ENCODE data around the gene GFOD1. TPM values are rescaled to one million over a fixed set of nuclear protein-coding genes. Genes with fewer than 3 reads are reported as not detected.
A peak's percentile ranks its signal among the peaks of the same experiment; 100 is the strongest.

GFOD1 gene
- total RNA-seq, 1 experiment from 2014 or later = 29.5 TPM

GRCh38 chr6:13526727-13527670 is 39.6 kb upstream of the GFOD1 start:
- peaks cover 11% of the 10 kb centered on the region for H3K4me1 ChIP-seq (ENCODE audit: low read length)
- peak overlapping the region; percentile 35 for H3K9ac ChIP-seq (ENCODE audit: low read length)
- H3K9me3 ChIP-seq (ENCODE audit: low read length) = no peaks in the 10 kb centered on the region
- H3K4me2 ChIP-seq (ENCODE audit: low read depth, low read length, poor library complexity, severe bottlenecking) = peak overlapping the region; percentile 54
- H3K27ac ChIP-seq (ENCODE audit: low read length) = no peak overlapping the region
- H3K36me3 ChIP-seq (ENCODE audit: insufficient read depth, low read length) = no peaks in the 10 kb centered on the region
- no peaks in the 10 kb centered on the region for H3K79me2 ChIP-seq (ENCODE audit: low read length)
- DNase-seq = peak; percentile 68
- H2AFZ ChIP-seq (ENCODE audit: low read length) = peak overlapping the region; percentile 51; the same call in 1 of the 2 replicates
- H3K27me3 ChIP-seq (ENCODE audit: low read length) = no peaks in the 10 kb centered on the region
- no peak overlapping the region for H3K4me3 ChIP-seq (ENCODE audit: low read length)
- H3K9me2 ChIP-seq (replicated peaks; ENCODE audit: insufficient read depth, low read length) = no peaks in the 10 kb centered on the region
- no peaks in the 10 kb centered on the region for H4K20me1 ChIP-seq (ENCODE audit: insufficient read depth, low read depth, low read length)

GRCh38 chr6:13526357-13526726 is 38.9 kb upstream of the GFOD1 start:
- H3K9me3 ChIP-seq (ENCODE audit: low read length) = no peaks in the 10 kb centered on the region
- 0 out of 2 replicates have a peak overlapping the region, but pooled peaks have one; percentile 35 for H3K9ac ChIP-seq (ENCODE audit: low read length)
- H3K36me3 ChIP-seq (ENCODE audit: insufficient read depth, low read length) = no peaks in the 10 kb centered on the region
- H3K4me2 ChIP-seq (ENCODE audit: low read depth, low read length, poor library complexity, severe bottlenecking) = peak overlapping the region; percentile 54
- no peak for DNase-seq
- no peaks in the 10 kb centered on the region for H3K27me3 ChIP-seq (ENCODE audit: low read length)
- no peaks in the 10 kb centered on the region for H4K20me1 ChIP-seq (ENCODE audit: insufficient read depth, low read depth, low read length)
- H3K79me2 ChIP-seq (ENCODE audit: low read length) = no peaks in the 10 kb centered on the region
- no peak overlapping the region for H3K4me3 ChIP-seq (ENCODE audit: low read length)
- no peak overlapping the region for H3K27ac ChIP-seq (ENCODE audit: low read length)
- H2AFZ ChIP-seq (ENCODE audit: low read length) = peak overlapping the region; percentile 51; the same call in 1 of the 2 replicates
- no peaks in the 10 kb centered on the region for H3K9me2 ChIP-seq (replicated peaks; ENCODE audit: insufficient read depth, low read length)
- H3K4me1 ChIP-seq (ENCODE audit: low read length) = peaks cover 11% of the 10 kb centered on the region

DNA sequence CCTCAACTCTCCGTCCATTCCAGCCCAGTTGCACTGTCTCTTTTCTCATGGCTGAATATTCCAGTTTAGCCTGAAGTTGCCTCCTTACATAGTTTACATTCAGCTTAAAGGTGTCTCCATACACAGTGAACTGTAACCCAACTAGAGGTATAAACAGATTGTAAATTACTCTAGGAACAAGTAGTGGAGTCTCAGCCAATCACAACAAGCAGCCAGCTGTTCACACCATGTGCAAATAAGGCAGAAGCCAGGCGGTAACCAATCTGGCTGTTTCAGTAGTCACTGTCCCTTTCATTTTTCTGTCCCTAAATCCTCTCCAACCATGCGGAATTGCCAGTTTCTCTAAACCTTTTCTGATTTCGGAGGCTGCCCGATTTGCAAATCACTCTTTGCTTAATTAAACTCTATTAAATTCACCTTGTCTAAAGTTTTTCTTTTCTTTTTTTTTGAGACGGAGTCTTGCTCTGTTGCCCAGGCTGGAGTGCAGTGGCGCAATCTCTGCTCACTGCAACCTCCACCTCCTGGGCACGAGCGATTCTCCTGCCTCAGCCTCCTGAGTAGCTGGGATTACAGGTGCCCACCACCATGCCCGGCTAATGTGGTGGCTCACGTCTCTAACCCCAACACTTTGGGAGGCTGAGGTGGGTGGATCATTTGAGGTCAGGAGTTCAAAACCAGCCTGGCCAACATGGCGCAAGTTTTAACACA is 37.6 kb upstream of the GFOD1 start:
- H3K4me3 ChIP-seq (ENCODE audit: low read length) = no peak overlapping the region
- H3K9ac ChIP-seq (ENCODE audit: low read length) = no peak overlapping the region
- H4K20me1 ChIP-seq (ENCODE audit: insufficient read depth, low read depth, low read length) = no peaks in the 10 kb centered on the region
- H3K4me2 ChIP-seq (ENCODE audit: low read depth, low read length, poor library complexity, severe bottlenecking) = no peak overlapping the region
- H3K4me1 ChIP-seq (ENCODE audit: low read length) = peaks cover 11% of the 10 kb centered on the region
- H3K79me2 ChIP-seq (ENCODE audit: low read length) = no peaks in the 10 kb centered on the region
- H3K9me2 ChIP-seq (replicated peaks; ENCODE audit: insufficient read depth, low read length) = no peaks in the 10 kb centered on the region
- DNase-seq = no peak
- no peaks in the 10 kb centered on the region for H3K9me3 ChIP-seq (ENCODE audit: low read length)
- no peaks in the 10 kb centered on the region for H3K27me3 ChIP-seq (ENCODE audit: low read length)
- no peak overlapping the region for H3K27ac ChIP-seq (ENCODE audit: low read length)
- H2AFZ ChIP-seq (ENCODE audit: low read length) = no peak overlapping the region
- H3K36me3 ChIP-seq (ENCODE audit: insufficient read depth, low read length) = no peaks in the 10 kb centered on the region

DNA sequence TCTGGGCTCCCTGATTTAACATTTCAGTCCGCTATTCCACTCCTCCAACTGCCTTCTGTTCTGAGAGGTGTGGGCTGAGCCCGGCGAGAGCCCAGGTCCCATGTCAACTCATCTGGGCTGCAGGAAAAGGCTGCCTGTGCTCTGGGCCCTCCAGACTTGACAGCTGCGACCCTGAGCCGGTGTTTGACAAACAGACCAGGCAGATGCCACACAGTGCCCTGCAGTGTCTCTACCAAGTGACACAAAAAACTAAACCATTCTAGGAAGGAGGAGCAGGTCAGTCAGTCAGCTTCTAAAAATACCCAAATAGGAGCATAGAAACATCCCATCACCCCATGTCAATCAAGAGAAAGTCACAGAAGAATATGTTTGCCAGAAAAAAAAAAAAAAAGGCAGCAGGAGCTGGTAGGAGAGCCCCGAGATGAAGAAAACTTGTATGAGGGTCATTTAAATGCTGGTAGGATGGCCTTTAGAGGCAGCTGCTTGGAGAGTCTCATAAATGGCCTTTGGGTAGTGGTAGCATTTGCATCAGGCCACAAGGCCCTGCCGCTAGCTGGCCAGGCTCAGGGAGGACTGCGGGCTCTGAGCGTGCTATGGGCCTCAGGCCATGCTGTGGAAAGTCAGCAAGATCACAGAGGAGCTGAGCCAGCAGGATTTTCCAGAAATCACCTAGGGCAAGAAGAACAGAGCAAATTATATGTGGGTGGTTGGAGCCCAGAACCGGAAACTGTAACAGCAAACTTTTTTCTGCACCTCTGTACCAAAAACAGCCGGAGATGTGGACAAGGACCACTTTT is 36.6 kb upstream of the GFOD1 start:
- Histone ChIP-seq H3K27ac (ENCODE audit: low read length) (no peak overlapping the region), H3K4me2 (ENCODE audit: low read depth, low read length, poor library complexity, severe bottlenecking) (no peak overlapping the region), H3K9me2 (replicated peaks; ENCODE audit: insufficient read depth, low read length) (no peaks in the 10 kb centered on the region), H3K4me1 (ENCODE audit: low read length) (peaks cover 11% of the 10 kb centered on the region), H3K79me2 (ENCODE audit: low read length) (no peaks in the 10 kb centered on the region), H3K36me3 (ENCODE audit: insufficient read depth, low read length) (no peaks in the 10 kb centered on the region), H4K20me1 (ENCODE audit: insufficient read depth, low read depth, low read length) (no peaks in the 10 kb centered on the region), H2AFZ (ENCODE audit: low read length) (no peak overlapping the region), H3K4me3 (ENCODE audit: low read length) (no peak overlapping the region), H3K9me3 (ENCODE audit: low read length) (no peaks in the 10 kb centered on the region), H3K9ac (ENCODE audit: low read length) (no peak overlapping the region), H3K27me3 (ENCODE audit: low read length) (no peaks in the 10 kb centered on the region)
- no peak for DNase-seq

- no peaks in the 10 kb centered on the region for H3K9me2 ChIP-seq (replicated peaks; ENCODE audit: insufficient read depth, low read length)
- no peaks in the 10 kb centered on the region for H4K20me1 ChIP-seq (ENCODE audit: insufficient read depth, low read depth, low read length)
- no peak overlapping the region for H3K4me3 ChIP-seq (ENCODE audit: low read length)
- no peaks in the 10 kb centered on the region for H3K27me3 ChIP-seq (ENCODE audit: low read length)
- DNase-seq = no peak
- H3K27ac ChIP-seq (ENCODE audit: low read length) = no peak overlapping the region
- no peaks in the 10 kb centered on the region for H3K9me3 ChIP-seq (ENCODE audit: low read length)
- H3K4me2 ChIP-seq (ENCODE audit: low read depth, low read length, poor library complexity, severe bottlenecking) = no peak overlapping the region
- no peaks in the 10 kb centered on the region for H3K36me3 ChIP-seq (ENCODE audit: insufficient read depth, low read length)
- H2AFZ ChIP-seq (ENCODE audit: low read length) = no peak overlapping the region
- H3K4me1 ChIP-seq (ENCODE audit: low read length) = peaks cover 11% of the 10 kb centered on the region
- H3K79me2 ChIP-seq (ENCODE audit: low read length) = no peaks in the 10 kb centered on the region
- no peak overlapping the region for H3K9ac ChIP-seq (ENCODE audit: low read length)
Measured at GRCh38 chr6:13522656-13523055, 35.3 kb upstream of the GFOD1 start.

DNA sequence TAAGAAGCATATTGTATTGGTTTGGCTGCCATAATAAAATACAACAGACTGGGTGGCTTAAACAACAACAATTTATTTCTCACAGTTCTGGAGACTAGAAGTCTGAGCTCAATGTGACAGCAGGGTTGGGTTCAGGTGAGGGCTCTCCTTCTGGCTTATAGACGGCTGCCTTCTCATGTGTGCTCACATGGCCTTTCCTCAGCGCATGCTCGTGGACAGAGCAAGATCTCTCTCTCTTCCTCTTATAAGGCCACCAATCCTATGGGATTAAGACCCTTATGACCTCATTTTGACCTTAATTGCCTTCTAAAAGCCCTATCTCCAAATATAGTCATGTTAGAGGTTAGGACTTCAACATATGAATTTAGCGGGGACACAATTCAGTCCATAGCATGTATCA is 32.4 kb upstream of the GFOD1 start:
- no peaks in the 10 kb centered on the region for H3K9me2 ChIP-seq (replicated peaks; ENCODE audit: insufficient read depth, low read length)
- no peak overlapping the region for H3K9ac ChIP-seq (ENCODE audit: low read length)
- no peak overlapping the region for H3K4me3 ChIP-seq (ENCODE audit: low read length)
- H3K9me3 ChIP-seq (ENCODE audit: low read length) = no peaks in the 10 kb centered on the region
- H2AFZ ChIP-seq (ENCODE audit: low read length) = no peak overlapping the region
- H4K20me1 ChIP-seq (ENCODE audit: insufficient read depth, low read depth, low read length) = no peaks in the 10 kb centered on the region
- H3K36me3 ChIP-seq (ENCODE audit: insufficient read depth, low read length) = no peaks in the 10 kb centered on the region
- no peaks in the 10 kb centered on the region for H3K79me2 ChIP-seq (ENCODE audit: low read length)
- H3K4me1 ChIP-seq (ENCODE audit: low read length) = no peaks in the 10 kb centered on the region
- no peaks in the 10 kb centered on the region for H3K27me3 ChIP-seq (ENCODE audit: low read length)
- H3K27ac ChIP-seq (ENCODE audit: low read length) = no peak overlapping the region
- DNase-seq = no peak
- no peak overlapping the region for H3K4me2 ChIP-seq (ENCODE audit: low read depth, low read length, poor library complexity, severe bottlenecking)

- Histone ChIP-seq H3K79me2 (ENCODE audit: low read length) (no peaks in the 10 kb centered on the region), H2AFZ (ENCODE audit: low read length) (no peak overlapping the region), H3K4me1 (ENCODE audit: low read length) (no peaks in the 10 kb centered on the region), H3K9ac (ENCODE audit: low read length) (no peak overlapping the region), H3K36me3 (ENCODE audit: insufficient read depth, low read length) (no peaks in the 10 kb centered on the region), H3K4me3 (ENCODE audit: low read length) (no peak overlapping the region), H3K4me2 (ENCODE audit: low read depth, low read length, poor library complexity, severe bottlenecking) (no peak overlapping the region), H3K9me2 (replicated peaks; ENCODE audit: insufficient read depth, low read length) (no peaks in the 10 kb centered on the region), H4K20me1 (ENCODE audit: insufficient read depth, low read depth, low read length) (no peaks in the 10 kb centered on the region), H3K9me3 (ENCODE audit: low read length) (no peaks in the 10 kb centered on the region), H3K27me3 (ENCODE audit: low read length) (no peaks in the 10 kb centered on the region), H3K27ac (ENCODE audit: low read length) (no peak overlapping the region)
- DNase-seq = no peak
Measured at GRCh38 chr6:13517116-13517515, 29.7 kb upstream of the GFOD1 start.

GRCh38 chr6:13515912-13516311 is 28.5 kb upstream of the GFOD1 start:
- H3K4me3 ChIP-seq (ENCODE audit: low read length) = no peak overlapping the region
- no peak overlapping the region for H2AFZ ChIP-seq (ENCODE audit: low read length)
- H3K9me3 ChIP-seq (ENCODE audit: low read length) = no peaks in the 10 kb centered on the region
- H3K4me1 ChIP-seq (ENCODE audit: low read length) = no peaks in the 10 kb centered on the region
- H3K27me3 ChIP-seq (ENCODE audit: low read length) = no peaks in the 10 kb centered on the region
- H4K20me1 ChIP-seq (ENCODE audit: insufficient read depth, low read depth, low read length) = no peaks in the 10 kb centered on the region
- H3K4me2 ChIP-seq (ENCODE audit: low read depth, low read length, poor library complexity, severe bottlenecking) = no peak overlapping the region
- H3K9ac ChIP-seq (ENCODE audit: low read length) = no peak overlapping the region
- no peaks in the 10 kb centered on the region for H3K79me2 ChIP-seq (ENCODE audit: low read length)
- no peak for DNase-seq
- H3K27ac ChIP-seq (ENCODE audit: low read length) = no peak overlapping the region
- H3K36me3 ChIP-seq (ENCODE audit: insufficient read depth, low read length) = no peaks in the 10 kb centered on the region
- no peaks in the 10 kb centered on the region for H3K9me2 ChIP-seq (replicated peaks; ENCODE audit: insufficient read depth, low read length)

Data from Karpas-422 (cell line).